ENCODE measurements around the gene F2RL1. TPM values are rescaled to one million over a fixed set of nuclear protein-coding genes. Genes with fewer than 3 reads are reported as not detected.

Gene F2RL1
- total RNA-seq, 2 experiments from 2014 or later, result not detected

DNA sequence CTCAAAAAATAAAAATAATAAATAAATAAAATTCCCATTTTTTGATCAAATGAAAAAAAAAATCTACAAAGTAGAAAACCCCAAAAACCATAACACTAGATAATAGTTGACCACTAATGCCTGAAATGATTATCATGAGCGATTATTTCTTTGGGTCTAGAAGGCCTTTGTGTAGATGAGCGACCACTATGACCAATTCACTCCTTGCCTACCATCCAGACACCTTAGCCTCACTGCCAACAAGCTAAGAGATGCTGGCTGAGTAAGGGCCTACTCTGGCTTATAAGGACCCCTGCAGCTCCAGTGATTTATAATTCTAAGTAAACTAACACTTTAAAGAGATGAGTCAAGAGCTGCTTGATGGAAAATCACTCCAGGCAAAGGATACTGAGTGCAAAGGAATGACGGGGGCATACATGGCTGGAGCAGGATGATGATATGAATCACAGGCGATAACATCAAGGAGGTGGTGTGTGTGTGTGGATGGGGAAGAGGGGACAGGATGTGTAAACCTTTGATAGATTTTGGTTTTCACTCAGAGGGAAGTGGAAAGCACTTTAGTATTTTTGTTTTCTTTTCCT, 4.8 kb upstream of the F2RL1 start:
- H3K9me3 ChIP-seq (ENCODE audit: low read length), result no peaks in the 10 kb centered on the region
- no peak overlapping the region for H3K4me2 ChIP-seq (ENCODE audit: low read length)
- no peaks in the 10 kb centered on the region for H3K79me2 ChIP-seq (ENCODE audit: insufficient read depth, low read depth, low read length)
- no peaks in the 10 kb centered on the region for H3K9me2 ChIP-seq (ENCODE audit: insufficient read depth, low read length)
- no peak for DNase-seq (ENCODE audit: low spot score)
- H2AFZ ChIP-seq (ENCODE audit: low read length), result no peak overlapping the region
- no TSS peak for BruUV-seq (replicated peaks)
- ChIA-PET CTCF (ENCODE audit: unreplicated experiment) (no interaction called here), POLR2A (no interaction called here)
- intact Hi-C loops (cut with micrococcal nuclease; ENCODE audit: unreplicated experiment), result no loop called here
- H3K36me3 ChIP-seq (ENCODE audit: insufficient read depth, low read length), result no peaks in the 10 kb centered on the region
- no peaks in the 10 kb centered on the region for H4K20me1 ChIP-seq (ENCODE audit: insufficient read depth, low read length)
- no peaks in the 10 kb centered on the region for H3K4me1 ChIP-seq (ENCODE audit: insufficient read depth, low read length, poor library complexity, severe bottlenecking)
- no peak overlapping the region for H3K4me3 ChIP-seq (ENCODE audit: low read depth, low read length, poor library complexity, severe bottlenecking)
- no peak overlapping the region for H3K27ac ChIP-seq (ENCODE audit: low read depth, low read length, poor library complexity, severe bottlenecking)
- TF ChIP-seq EZH2phosphoT487 (IDR thresholded peaks at IDR 0.05; ENCODE audit: borderline replicate concordance, low read depth, low read length), result no peak
- TF ChIP-seq, protein P1, sequence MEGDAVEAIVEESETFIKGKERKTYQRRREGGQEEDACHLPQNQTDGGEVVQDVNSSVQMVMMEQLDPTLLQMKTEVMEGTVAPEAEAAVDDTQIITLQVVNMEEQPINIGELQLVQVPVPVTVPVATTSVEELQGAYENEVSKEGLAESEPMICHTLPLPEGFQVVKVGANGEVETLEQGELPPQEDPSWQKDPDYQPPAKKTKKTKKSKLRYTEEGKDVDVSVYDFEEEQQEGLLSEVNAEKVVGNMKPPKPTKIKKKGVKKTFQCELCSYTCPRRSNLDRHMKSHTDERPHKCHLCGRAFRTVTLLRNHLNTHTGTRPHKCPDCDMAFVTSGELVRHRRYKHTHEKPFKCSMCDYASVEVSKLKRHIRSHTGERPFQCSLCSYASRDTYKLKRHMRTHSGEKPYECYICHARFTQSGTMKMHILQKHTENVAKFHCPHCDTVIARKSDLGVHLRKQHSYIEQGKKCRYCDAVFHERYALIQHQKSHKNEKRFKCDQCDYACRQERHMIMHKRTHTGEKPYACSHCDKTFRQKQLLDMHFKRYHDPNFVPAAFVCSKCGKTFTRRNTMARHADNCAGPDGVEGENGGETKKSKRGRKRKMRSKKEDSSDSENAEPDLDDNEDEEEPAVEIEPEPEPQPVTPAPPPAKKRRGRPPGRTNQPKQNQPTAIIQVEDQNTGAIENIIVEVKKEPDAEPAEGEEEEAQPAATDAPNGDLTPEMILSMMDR (conservative IDR thresholded peaks at IDR 0.05; ENCODE audit: low read length), result no peak

DNA sequence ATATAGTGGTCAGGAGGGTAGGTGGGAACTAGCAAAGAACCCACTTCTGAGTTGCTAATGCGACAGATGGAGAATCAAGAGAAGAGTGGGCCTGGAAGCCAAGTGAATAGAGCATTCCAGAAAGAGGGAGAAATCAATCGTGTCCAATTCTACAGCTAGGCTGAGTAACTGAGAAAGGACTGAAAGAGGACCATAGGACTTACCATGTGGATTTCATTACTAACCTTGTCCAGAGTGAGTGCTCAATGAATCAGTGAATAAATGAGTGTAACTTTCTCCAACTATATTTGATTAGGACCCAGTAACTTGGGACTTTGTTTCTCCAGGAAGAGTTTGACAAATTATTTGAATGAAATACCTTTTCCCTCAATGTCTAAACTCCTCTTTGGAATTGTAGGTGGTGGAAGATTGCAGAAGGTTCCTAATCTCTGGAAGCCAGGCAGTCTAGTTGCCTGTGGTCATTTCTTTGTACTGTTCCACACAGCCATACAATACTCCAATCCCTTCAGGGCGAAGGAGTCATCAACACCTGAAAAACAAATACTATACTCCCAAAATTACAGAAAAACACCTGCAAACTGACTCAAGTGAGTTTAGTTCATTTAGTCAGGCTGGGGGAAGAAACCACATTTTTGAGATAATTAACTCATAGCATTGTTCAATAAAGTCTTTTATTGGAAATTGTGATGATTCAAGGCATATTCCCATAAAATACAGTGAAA, 2.6 kb upstream of the F2RL1 start:
- H3K9me3 ChIP-seq (ENCODE audit: low read length), result no peaks in the 10 kb centered on the region
- intact Hi-C loops (cut with micrococcal nuclease; ENCODE audit: unreplicated experiment), result no loop called here
- BruUV-seq (replicated peaks), result no TSS peak
- ChIA-PET CTCF (ENCODE audit: unreplicated experiment) (no interaction called here), POLR2A (interaction anchor here (0.7 kb wide), 1 partner anchor 1038 kb away, joined by 8 read pairs; no protein-coding TSS in a partner anchor)
- H3K4me1 ChIP-seq (ENCODE audit: insufficient read depth, low read length, poor library complexity, severe bottlenecking), result no peaks in the 10 kb centered on the region
- H3K27ac ChIP-seq (ENCODE audit: low read depth, low read length, poor library complexity, severe bottlenecking), result no peak overlapping the region
- no peaks in the 10 kb centered on the region for H3K79me2 ChIP-seq (ENCODE audit: insufficient read depth, low read depth, low read length)
- no peak overlapping the region for H3K4me3 ChIP-seq (ENCODE audit: low read depth, low read length, poor library complexity, severe bottlenecking)
- H3K9me2 ChIP-seq (ENCODE audit: insufficient read depth, low read length), result no peaks in the 10 kb centered on the region
- no peak for DNase-seq (ENCODE audit: low spot score)
- no peak overlapping the region for H3K4me2 ChIP-seq (ENCODE audit: low read length)
- H3K36me3 ChIP-seq (ENCODE audit: insufficient read depth, low read length), result no peaks in the 10 kb centered on the region
- H2AFZ ChIP-seq (ENCODE audit: low read length), result no peak overlapping the region
- no peaks in the 10 kb centered on the region for H4K20me1 ChIP-seq (ENCODE audit: insufficient read depth, low read length)
- TF ChIP-seq, protein P1 (conservative IDR thresholded peaks at IDR 0.05; ENCODE audit: low read length), result no peak
- TF ChIP-seq EZH2phosphoT487 (IDR thresholded peaks at IDR 0.05; ENCODE audit: borderline replicate concordance, low read depth, low read length), result no peak

- Histone ChIP-seq H3K4me3 (ENCODE audit: low read depth, low read length, poor library complexity, severe bottlenecking) (no peak overlapping the region), H3K36me3 (ENCODE audit: insufficient read depth, low read length) (no peaks in the 10 kb centered on the region), H2AFZ (ENCODE audit: low read length) (no peak overlapping the region), H3K4me2 (ENCODE audit: low read length) (no peak overlapping the region), H3K4me1 (ENCODE audit: insufficient read depth, low read length, poor library complexity, severe bottlenecking) (no peaks in the 10 kb centered on the region), H3K9me3 (ENCODE audit: low read length) (no peaks in the 10 kb centered on the region), H3K27ac (ENCODE audit: low read depth, low read length, poor library complexity, severe bottlenecking) (no peak overlapping the region), H3K9me2 (ENCODE audit: insufficient read depth, low read length) (no peaks in the 10 kb centered on the region), H3K79me2 (ENCODE audit: insufficient read depth, low read depth, low read length) (no peaks in the 10 kb centered on the region), H4K20me1 (ENCODE audit: insufficient read depth, low read length) (no peaks in the 10 kb centered on the region)
- DNase-seq (ENCODE audit: low spot score), result no peak
- TF ChIP-seq, protein P1 (conservative IDR thresholded peaks at IDR 0.05; ENCODE audit: low read length), result no peak
- no peak for TF ChIP-seq EZH2phosphoT487 (IDR thresholded peaks at IDR 0.05; ENCODE audit: borderline replicate concordance, low read depth, low read length)
- CTCF ChIA-PET (ENCODE audit: unreplicated experiment), result no interaction called here
- POLR2A ChIA-PET, result no interaction called here
- intact Hi-C loops (cut with micrococcal nuclease; ENCODE audit: unreplicated experiment), result no loop called here
- no TSS peak for BruUV-seq (replicated peaks)
Measured at GRCh38 chr5:76819851-76820525, 1.2 kb downstream of the F2RL1 start.
